GM15510 (cell line): ENCODE data around the gene ARHGAP26.

Experiments used
- POLR2A ChIP-seq: IDR thresholded peaks from 3 replicates; pipeline ENCODE4 v1.6.1; 2011; ENCODE audit warnings: borderline replicate concordance; ENCODE audit not compliant: insufficient read length; ENCODE audit errors: extremely low read depth

The ARHGAP26 gene

GRCh38 chr5:142743592-142744441 is 26.4 kb upstream of the ARHGAP26 start:
- TF ChIP-seq POLR2A = no peak

DNA sequence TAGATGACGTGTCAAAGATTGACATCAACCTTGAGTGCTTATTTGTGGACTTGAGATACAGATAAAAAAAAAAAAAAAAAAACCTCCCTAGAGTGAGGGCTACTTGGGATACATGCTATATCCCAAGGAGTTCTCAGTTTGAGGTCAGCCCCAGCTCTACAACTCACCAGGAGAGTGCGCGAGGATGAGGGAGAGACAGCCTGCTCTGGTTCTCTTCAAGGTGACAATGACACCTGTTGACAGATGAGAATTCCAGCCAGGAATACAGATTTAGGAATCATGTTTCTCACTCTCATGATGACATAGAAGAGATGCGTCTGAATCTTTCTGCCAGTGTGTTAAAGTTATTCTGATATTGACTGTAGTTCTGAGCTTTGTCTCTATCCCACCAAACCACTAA is 24.9 kb upstream of the ARHGAP26 start:
- TF ChIP-seq POLR2A = no peak

DNA sequence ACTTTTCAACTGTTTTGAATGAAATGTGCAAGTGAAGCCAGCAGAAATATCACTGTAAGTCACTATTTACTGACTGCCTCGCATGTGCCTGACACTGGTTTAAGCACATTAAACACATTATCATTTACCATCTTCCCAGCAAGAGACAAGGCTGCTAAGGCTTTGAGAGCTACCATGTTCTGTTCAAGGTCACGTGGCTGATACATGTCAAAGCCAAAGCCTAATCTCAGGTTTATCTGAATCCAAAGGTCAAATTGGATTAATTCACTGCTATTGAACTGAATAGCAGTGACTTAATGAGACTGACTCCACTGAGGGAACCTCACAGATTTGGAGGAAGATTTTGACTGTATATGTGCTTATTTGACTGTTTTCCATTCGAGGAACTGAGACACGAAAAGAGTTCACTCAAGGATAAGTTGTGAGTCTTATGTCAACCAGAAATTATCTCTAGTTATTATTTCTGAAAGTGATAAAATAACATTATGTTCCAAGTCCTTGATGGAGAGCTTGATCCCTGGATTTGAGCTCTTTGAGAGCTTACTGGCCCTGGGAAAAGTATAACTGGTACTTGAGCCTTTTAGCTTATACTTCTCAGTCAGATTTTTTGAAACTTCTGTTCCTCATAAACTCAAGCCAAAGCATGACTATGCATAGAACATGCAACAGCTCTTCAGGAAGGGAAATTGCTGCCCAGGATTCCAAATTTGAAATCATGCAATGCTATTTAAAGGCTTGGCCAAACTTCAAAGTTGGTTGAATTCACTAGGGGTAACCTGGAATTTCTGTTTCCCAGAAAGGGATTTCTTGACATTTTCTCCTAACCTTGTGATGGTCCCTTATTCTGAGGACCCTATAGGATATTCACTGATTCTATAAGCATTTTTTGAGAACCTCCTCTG is 23.4 kb upstream of the ARHGAP26 start:
- TF ChIP-seq POLR2A = no peak

- no peak for TF ChIP-seq POLR2A
Observed at GRCh38 chr5:142748132-142748531, 22.0 kb upstream of the ARHGAP26 start.

- no peak for TF ChIP-seq POLR2A
Observed at GRCh38 chr5:142748568-142749249, 21.5 kb upstream of the ARHGAP26 start.

DNA sequence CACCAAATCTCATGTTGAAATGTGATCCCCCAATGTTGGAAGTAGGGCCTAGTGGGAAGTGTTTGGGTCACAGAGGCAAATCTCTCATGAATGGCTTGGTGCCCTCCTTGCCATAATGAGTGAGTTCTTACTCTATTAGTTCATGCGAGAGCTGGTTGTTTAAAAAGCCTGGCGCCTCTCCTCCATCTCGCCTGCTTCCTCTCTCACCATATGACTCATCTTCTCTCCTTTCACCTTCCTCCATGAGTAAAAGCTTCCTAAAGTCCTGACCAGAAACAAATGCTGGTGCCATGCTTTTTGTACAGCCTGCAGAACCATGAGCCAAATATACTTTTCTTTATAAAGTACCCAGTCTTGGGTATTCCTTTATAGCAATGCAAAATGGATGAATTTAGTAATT is 20.9 kb upstream of the ARHGAP26 start:
- no peak for TF ChIP-seq POLR2A

- no peak for TF ChIP-seq POLR2A
Observed at GRCh38 chr5:142753116-142753631, 17.0 kb upstream of the ARHGAP26 start.

DNA sequence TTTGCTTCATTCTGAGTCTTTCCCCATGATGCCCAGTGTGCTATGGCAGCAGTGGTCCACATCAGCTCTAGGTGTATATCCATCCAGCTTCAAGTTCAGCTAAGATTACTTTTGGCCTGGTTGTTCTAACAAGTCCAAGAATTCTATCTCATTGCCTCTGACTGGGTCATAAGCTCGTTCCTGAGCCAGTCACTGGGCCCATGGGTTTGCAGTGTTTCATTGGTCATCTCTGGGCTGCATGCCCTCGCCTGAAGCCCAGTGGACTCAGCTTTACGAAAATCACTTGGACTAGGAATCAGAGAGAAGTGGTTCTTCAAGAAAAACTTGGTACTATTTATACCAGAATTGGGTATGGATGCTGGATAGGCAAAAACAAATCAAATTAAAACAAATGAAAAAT is 16.1 kb upstream of the ARHGAP26 start:
- no peak for TF ChIP-seq POLR2A

- TF ChIP-seq POLR2A = no peak
Observed at GRCh38 chr5:142756576-142756975, 13.6 kb upstream of the ARHGAP26 start.

DNA sequence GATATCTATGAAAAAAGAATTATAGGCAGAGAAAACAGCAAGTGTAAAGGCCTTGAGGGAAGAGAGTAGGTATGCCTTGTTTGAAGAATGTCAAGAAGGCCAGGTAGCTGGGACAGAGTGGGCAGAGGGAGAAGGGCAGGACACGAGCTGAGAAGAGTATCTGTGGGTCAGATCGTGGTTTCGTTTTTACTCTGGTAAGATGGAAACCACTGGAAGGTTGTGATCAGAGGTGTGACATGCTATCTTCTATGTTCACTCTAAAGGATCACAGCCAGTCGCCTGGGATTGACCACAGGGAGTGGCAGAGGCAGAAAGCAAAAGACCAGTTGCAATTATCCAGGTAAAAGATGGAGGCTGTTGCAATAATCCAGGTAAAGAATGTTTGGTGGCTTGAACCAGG is 12.6 kb upstream of the ARHGAP26 start:
- no peak for TF ChIP-seq POLR2A

DNA sequence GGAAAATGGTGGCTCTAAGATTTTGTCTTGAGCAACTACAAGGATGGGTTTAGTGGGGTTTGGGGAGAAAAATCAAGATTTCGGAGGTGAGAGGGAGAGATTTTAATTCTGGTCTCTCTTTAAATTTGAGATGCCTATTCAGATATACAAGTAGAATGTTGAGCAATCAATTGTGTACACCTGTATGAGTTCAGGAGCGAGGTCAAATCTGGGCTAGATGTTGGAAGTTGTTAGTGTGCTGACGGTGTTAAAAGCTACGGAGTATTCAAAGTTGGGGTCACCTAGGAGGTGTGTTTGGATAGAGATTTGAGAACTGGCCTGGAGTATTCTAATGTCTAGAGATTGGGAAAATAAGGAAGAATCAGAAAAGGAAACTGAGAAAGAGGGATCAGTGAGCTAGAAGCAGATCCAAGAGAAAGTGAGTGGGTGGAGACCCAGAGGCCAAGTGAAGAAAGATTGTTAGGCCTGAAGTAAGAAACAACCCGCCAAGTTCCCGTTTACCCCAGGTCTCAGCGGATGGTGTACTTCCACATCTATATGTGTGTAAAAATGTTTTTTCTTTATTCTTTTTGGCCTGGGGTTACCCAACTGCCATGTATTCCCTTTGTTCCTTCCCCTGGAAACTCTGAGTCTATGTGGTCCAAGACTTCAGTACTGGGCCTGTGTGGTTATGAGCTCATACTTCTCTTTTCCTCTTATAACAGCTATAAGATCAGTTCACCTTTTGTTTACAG is 11.9 kb upstream of the ARHGAP26 start:
- TF ChIP-seq POLR2A = no peak

DNA sequence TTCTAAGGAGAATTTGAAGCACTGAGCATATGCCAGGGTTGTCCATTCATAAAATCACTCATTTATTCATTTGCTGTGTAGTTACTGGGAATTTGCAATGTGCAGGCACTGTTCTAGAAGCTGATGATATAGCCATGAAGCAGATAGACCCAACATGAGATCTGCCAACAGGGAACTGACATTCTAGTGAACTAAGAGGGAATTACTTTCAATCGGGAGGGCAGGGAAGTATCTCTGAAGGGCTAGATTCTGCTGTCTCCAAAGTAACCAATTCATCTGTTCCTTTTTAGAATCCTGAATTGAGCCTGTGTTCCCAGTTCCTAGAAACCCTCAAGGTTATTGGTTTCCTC is 11.4 kb upstream of the ARHGAP26 start:
- TF ChIP-seq POLR2A = no peak

DNA sequence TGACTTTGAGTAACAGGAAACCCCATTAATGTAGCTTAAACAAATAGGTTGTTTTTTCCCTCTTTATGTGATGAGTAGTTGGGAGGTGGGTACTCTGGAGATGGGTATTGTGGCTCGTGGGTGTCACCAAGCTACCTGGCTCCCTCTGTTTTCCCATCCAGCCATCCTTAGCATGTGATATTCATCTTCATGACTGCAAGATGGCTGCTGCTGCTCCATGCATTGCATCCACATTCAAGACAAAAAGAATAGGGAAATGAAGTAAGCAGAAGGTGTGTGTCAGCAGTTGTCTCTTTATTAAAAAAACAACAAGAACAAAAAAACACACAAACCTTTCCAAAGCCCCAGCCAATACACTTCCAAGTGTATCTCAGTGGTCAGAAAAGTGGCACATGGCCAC is 6.5 kb upstream of the ARHGAP26 start:
- TF ChIP-seq POLR2A = no peak

GRCh38 chr5:142767178-142767577 is 3.0 kb upstream of the ARHGAP26 start:
- no peak for TF ChIP-seq POLR2A
